PC-9 (cell line): Measurements from ENCODE around the gene DDAH1. TPM values are rescaled to one million over a fixed set of nuclear protein-coding genes. Genes with fewer than 3 reads are reported as not detected.

ENCODE experiments used
- BruUV-seq: library from RNA; stranded (reverse); fragments of 400-500 nt; replicated peaks from 2 replicates; lab custom pipeline; 2021; lab: Mats Ljungman, UMichigan
- CTCF ChIA-PET: fragments of 300-600 bp; sonication (Branson Sonifier 250); formaldehyde crosslinking; loops from one replicate; lab custom pipeline; 2022; ENCODE audit warnings: antibody characterized with exemption; lab: Charles Lee
- POLR2A ChIA-PET: fragments of 300-600 bp; sonication (Branson Sonifier 250); formaldehyde crosslinking; loops from one replicate; lab custom pipeline; 2022; ENCODE audit warnings: antibody characterized with exemption; ENCODE audit not compliant: unreplicated experiment; lab: Charles Lee
- DNase-seq, 2 experiments: peaks; one replicate each; pipeline versions ENCODE4 v3.0.0 to v3.0.0-alpha.2; 2015 to 2022; ENCODE audit warnings: mixed read lengths in 1 of 2
- H2AFZ ChIP-seq: fragments of 200-600 bp; sonication (generic); 2 replicates; pipeline ENCODE4 v1.8.1; 2017; ENCODE audit warnings: antibody characterized with exemption
- H3F3A ChIP-seq: fragments of 200-600 bp; sonication (generic); 2 replicates; pipeline ENCODE4 v1.8.1; 2017; ENCODE audit warnings: antibody characterized with exemption, mild to moderate bottlenecking, low read depth; ENCODE audit not compliant: insufficient read depth
- H3K27ac ChIP-seq: fragments of 200-600 bp; sonication (generic); 2 replicates; pipeline ENCODE4 v1.6.1; 2016; ENCODE audit warnings: mixed run types
- H3K27me3 ChIP-seq: fragments of 200-600 bp; sonication (generic); 2 replicates; pipeline ENCODE4 v1.6.1; 2016; ENCODE audit warnings: low read depth, mixed run types; ENCODE audit not compliant: insufficient read depth
- H3K36me3 ChIP-seq: fragments of 200-600 bp; sonication (generic); 2 replicates; pipeline ENCODE4 v1.6.1; 2016; ENCODE audit warnings: low read depth, mixed run types
- H3K4me1 ChIP-seq: fragments of 200-600 bp; sonication (generic); replicated peaks from 2 replicates; pipeline ENCODE4 v1.6.1; 2016; ENCODE audit warnings: mixed run types; ENCODE audit not compliant: insufficient read depth
- H3K4me2 ChIP-seq: fragments of 200-600 bp; sonication (generic); 2 replicates; pipeline ENCODE4 v1.6.1; 2017; ENCODE audit warnings: mixed run types
- H3K4me3 ChIP-seq: fragments of 200-600 bp; sonication (generic); 2 replicates; pipeline ENCODE4 v1.6.1; 2016; ENCODE audit warnings: mixed run types
- H3K79me2 ChIP-seq: fragments of 200-600 bp; sonication (generic); 2 replicates; pipeline ENCODE4 v1.6.1; 2017; ENCODE audit warnings: low read depth, mixed run types
- H3K9me2 ChIP-seq: fragments of 200-600 bp; sonication (generic); 2 replicates; pipeline ENCODE4 v1.8.1; 2017; ENCODE audit warnings: mild to moderate bottlenecking; ENCODE audit not compliant: insufficient read depth
- H3K9me3 ChIP-seq: fragments of 200-600 bp; sonication (generic); 2 replicates; pipeline ENCODE4 v1.8.1; 2016; ENCODE audit warnings: low read depth; ENCODE audit not compliant: insufficient read depth
- H4K20me1 ChIP-seq: fragments of 200-600 bp; sonication (generic); 2 replicates; pipeline ENCODE4 v1.8.1; 2017; ENCODE audit not compliant: insufficient read depth
- CTCF ChIP-seq: fragments of 200-600 bp; sonication (generic); conservative IDR thresholded peaks from 2 replicates; pipeline ENCODE4 v1.6.1; 2017; ENCODE audit warnings: mixed run types, antibody characterized with exemption, mild to moderate bottlenecking, moderate library complexity
- EZH2 ChIP-seq: fragments of 200-600 bp; sonication (generic); IDR thresholded peaks from 2 replicates; pipeline ENCODE4 v1.8.0; 2017; ENCODE audit warnings: antibody characterized with exemption, low read depth
- intact Hi-C: fragments of 100-400 bp; cut with micrococcal nuclease; formaldehyde crosslinking; loops from one replicate; pipeline ENCODE4 v1.10.0; 2022; ENCODE audit not compliant: unreplicated experiment
- total RNA-seq: library from RNA; stranded (reverse); gene quantifications from 2 replicates; pipeline ENCODE4 v1.2.3, GENCODE V29; 2021

The DDAH1 gene
- total RNA-seq, 1 experiment from 2014 or later: 31.9 TPM

DNA sequence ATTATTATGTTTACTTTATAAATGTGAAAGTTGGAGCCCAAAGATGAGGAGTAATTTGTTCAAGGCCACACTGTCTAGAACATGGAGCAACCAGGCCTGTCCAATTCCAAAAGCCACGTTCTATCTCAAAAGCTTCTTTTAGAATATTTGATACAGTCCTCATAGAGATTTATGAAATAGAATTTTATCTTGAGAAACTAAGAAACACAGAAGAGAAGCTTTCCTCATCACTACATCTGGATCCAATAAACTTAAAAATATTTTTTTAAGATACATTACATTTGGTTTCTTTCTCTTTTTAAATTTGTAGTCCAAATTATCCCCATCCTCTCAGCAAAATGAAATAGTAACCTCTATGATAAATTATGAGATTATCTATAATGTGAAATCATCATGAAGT is 58.9 kb downstream of the DDAH1 start:
- peaks cover 6% of the 10 kb centered on the region; the same call in 1 of the 2 replicates for H3F3A ChIP-seq
- no TSS peak for BruUV-seq
- DNase-seq: no peak
- H3K79me2 ChIP-seq: peaks cover 24% of the 10 kb centered on the region
- intact Hi-C loops: loop anchor here (5.0 kb wide), 2 partner anchors 69 to 176 kb away; partner anchors contain the start of gene CCN1
- H3K4me2 ChIP-seq: no peak overlapping the region
- H3K36me3 ChIP-seq: no peaks in the 10 kb centered on the region
- H3K4me1 ChIP-seq: peaks cover 20% of the 10 kb centered on the region
- ChIA-PET CTCF (no interaction called here), POLR2A (interaction anchor here (0.7 kb wide), 1 partner anchor 145 kb away, joined by 3 read pairs; no protein-coding TSS in a partner anchor)
- no peaks in the 10 kb centered on the region for H3K9me3 ChIP-seq
- H3K9me2 ChIP-seq: no peaks in the 10 kb centered on the region
- TF ChIP-seq EZH2 (no peak), CTCF (no peak)
- H3K27ac ChIP-seq: no peak overlapping the region
- no peaks in the 10 kb centered on the region for H3K27me3 ChIP-seq
- H4K20me1 ChIP-seq: no peaks in the 10 kb centered on the region
- no peak overlapping the region for H3K4me3 ChIP-seq
- no peak overlapping the region for H2AFZ ChIP-seq

GRCh38 chr1:85404408-85404807 is 60.6 kb downstream of the DDAH1 start:
- no peaks in the 10 kb centered on the region for H3K9me3 ChIP-seq
- TF ChIP-seq CTCF: no peak
- H3K9me2 ChIP-seq: no peaks in the 10 kb centered on the region
- no peak overlapping the region for H3K27ac ChIP-seq
- H3K4me3 ChIP-seq: no peak overlapping the region
- peaks cover 20% of the 10 kb centered on the region for H3K4me1 ChIP-seq
- intact Hi-C loops: no loop called here
- H3K79me2 ChIP-seq: peaks cover 16% of the 10 kb centered on the region
- H3K27me3 ChIP-seq: no peaks in the 10 kb centered on the region
- H4K20me1 ChIP-seq: no peaks in the 10 kb centered on the region
- no peak overlapping the region for H2AFZ ChIP-seq
- no peak for DNase-seq
- H3F3A ChIP-seq: peaks cover 6% of the 10 kb centered on the region; the same call in 1 of the 2 replicates
- POLR2A ChIA-PET: no interaction called here
- CTCF ChIA-PET: interaction anchor here (0.6 kb wide), 1 partner anchor 83 kb away, joined by 8 read pairs; no protein-coding TSS in a partner anchor
- no peaks in the 10 kb centered on the region for H3K36me3 ChIP-seq
- no peak overlapping the region for H3K4me2 ChIP-seq
- no TSS peak for BruUV-seq

- H4K20me1 ChIP-seq: no peaks in the 10 kb centered on the region
- no peaks in the 10 kb centered on the region for H3K9me3 ChIP-seq
- peak; percentile 55; the same call in 1 of the 2 replicates for TF ChIP-seq CTCF
- TF ChIP-seq EZH2: no peak
- no peaks in the 10 kb centered on the region for H3F3A ChIP-seq
- H2AFZ ChIP-seq: no peak overlapping the region
- CTCF ChIA-PET: no interaction called here
- intact Hi-C loops: no loop called here
- no peaks in the 10 kb centered on the region for H3K27me3 ChIP-seq
- no peak overlapping the region for H3K4me2 ChIP-seq
- H3K79me2 ChIP-seq: no peaks in the 10 kb centered on the region
- no peaks in the 10 kb centered on the region for H3K36me3 ChIP-seq
- no TSS peak for BruUV-seq
- POLR2A ChIA-PET: no interaction called here
- no peaks in the 10 kb centered on the region for H3K9me2 ChIP-seq
- no peak overlapping the region for H3K27ac ChIP-seq
- no peak overlapping the region for H3K4me3 ChIP-seq
- H3K4me1 ChIP-seq: no peaks in the 10 kb centered on the region
- DNase-seq: peak in 1 of 2 experiments; percentile 54
These were observed 66.4 kb downstream of the DDAH1 start for GRCh38 chr1:85398391-85399064.
